GM21825 (cell line): Measurements from ENCODE around the gene CPNE4.
A peak's percentile ranks its signal among the peaks of the same experiment; 100 is the strongest.
"Not testable (repeated sequence)": the region's sequence is repeated elsewhere in the genome, so short reads cannot be mapped to it uniquely, and the experiment has no call there.

Source experiments
- ATAC-seq: cut with Tn5 transposase; IDR thresholded peaks from one replicate; pipeline ENCODE4 v1.9.1; 2021; ENCODE audit warnings: mild to moderate bottlenecking, moderate library complexity; ENCODE audit not compliant: unreplicated experiment

CPNE4 gene

GRCh38 chr3:131546441-131546840 lies 488.4 kb downstream of the CPNE4 start:
- no peak for ATAC-seq

GRCh38 chr3:131544557-131544956 lies 490.3 kb downstream of the CPNE4 start:
- ATAC-seq, result no peak

- no peak for ATAC-seq
These were observed 491.1 kb downstream of the CPNE4 start for GRCh38 chr3:131543714-131544113.

GRCh38 chr3:131541288-131541687 lies 493.5 kb downstream of the CPNE4 start:
- ATAC-seq, result no peak

GRCh38 chr3:131540821-131541220 lies 494.0 kb downstream of the CPNE4 start:
- ATAC-seq, result no peak

- ATAC-seq, result no peak
These were observed 494.7 kb downstream of the CPNE4 start for GRCh38 chr3:131540143-131540542.

DNA sequence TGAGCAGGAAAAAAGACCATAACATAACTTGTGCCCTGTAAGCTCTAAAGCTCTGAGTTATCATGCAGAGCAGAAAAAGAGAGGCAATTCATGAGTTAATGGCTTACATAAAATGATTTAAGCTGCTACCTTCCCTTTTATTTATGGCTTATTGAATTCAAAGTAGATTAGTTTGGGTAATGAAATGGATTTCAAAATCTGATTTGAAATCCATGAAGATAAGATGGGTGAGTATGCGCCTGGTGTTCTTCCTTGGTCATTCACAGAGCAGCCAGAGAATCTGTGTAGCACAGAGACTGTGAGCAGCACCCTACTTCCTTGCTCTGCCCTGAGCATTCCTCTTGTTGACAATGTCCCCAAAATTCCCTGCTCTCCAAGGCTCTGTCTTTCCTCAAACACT lies 495.8 kb downstream of the CPNE4 start:
- ATAC-seq, result no peak

- ATAC-seq, result no peak
These were observed 497.3 kb downstream of the CPNE4 start for GRCh38 chr3:131537531-131537930.

GRCh38 chr3:131535596-131535995 lies 499.2 kb downstream of the CPNE4 start:
- ATAC-seq, result no peak

DNA sequence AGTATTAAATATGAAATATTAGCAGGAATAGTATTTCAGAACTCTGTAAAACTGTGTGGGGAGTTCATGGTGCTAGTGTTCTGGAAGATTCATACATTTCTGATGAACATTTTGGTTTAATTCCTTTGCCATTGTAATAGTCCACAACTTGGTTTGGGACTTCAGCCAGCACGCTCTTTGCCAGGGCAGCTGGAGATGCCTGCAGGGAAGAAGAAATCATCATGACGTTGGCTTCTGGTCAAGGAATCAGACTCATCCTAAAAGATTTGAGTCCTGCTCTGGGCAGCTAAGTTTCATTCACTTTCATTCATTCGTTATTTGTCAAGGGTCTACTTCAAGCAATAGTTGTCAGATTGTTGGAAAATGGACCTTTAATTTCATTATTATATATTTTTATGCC lies 499.7 kb downstream of the CPNE4 start:
- no peak for ATAC-seq

DNA sequence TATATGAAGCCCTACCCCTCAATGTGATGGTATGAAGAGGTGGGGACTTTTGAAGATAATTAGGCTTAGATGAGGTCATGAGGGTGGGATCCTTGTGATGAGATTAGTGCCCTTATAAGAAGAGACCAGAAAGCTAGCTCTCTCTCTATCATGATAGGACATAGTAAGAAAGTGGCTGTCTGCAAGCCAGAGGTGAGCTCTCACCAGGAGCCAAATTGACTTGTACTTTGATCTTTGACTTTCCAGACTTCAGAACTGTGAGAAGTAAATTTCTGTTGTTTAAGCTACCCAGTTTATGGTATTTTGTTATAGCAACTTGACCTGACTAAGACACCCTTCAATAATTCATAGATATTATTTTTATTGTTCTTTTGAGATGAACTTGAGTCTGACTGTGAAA lies 502.2 kb downstream of the CPNE4 start:
- no peak for ATAC-seq

DNA sequence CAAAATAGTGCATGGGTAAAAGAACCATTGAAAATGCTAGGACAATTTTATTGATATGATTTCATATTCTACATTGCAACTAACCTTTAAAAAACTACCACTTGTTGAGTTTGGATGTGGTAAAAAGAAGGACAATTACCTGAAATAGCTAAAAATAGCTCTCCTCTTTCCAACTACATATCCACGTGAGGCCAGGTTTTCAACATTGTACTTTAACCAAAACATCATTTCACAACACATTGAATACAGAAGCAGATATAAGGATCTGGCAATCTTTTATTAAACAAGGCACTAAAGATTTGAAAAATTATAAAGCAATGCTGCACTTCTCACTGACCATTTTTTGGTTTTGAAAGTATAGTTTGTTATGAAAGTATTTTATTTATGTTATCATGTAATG lies 504.0 kb downstream of the CPNE4 start:
- ATAC-seq, result no peak

- ATAC-seq, result no peak
These were observed 504.4 kb downstream of the CPNE4 start for GRCh38 chr3:131530388-131530787.

DNA sequence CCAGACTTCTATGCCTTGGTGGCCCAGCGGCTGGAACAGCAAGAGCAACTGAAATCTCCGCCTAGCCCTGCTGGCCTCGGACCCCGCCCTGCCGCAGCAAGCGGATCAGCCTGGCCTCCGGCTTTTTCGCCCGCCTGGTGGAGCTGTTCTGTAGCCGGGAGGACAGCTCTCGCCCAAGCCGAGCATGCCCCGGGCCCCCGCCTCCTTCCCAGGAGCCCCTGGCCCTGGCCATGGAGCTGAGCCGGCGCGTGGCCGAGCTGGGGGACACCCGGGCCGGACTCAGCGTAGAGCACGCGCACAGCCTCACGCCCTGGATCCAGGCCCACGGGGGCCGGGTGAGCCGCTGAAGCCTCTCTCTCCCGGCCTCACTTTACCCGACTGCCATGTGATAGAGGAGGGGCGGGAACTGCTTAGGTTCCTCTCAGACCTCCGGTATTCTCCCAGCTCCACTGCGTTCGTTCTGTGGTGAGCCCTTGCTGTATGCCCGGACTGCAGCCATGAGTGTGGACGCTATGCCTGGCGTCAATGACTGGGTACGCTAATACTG lies 507.9 kb downstream of the CPNE4 start:
- ATAC-seq, result no peak

DNA sequence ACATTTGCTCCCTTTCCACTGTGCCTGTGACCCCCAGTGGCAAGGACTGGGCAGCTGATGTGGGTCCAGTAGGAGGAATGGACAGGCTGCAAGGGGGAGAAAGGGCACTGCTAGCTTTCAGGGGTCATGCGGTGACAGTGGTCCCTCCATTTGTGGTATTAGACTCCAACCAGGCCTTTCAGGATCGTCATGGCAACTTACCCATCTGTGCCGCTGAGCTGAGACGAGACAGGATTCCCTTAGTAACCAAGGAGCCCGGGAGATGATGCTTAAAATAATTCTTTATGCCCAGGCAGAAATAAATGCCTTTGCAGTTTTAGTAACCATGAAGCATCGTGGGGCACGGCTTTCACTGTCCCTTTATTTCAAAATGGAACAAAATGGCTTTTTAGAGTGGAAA lies 516.1 kb downstream of the CPNE4 start:
- ATAC-seq, result no peak

DNA sequence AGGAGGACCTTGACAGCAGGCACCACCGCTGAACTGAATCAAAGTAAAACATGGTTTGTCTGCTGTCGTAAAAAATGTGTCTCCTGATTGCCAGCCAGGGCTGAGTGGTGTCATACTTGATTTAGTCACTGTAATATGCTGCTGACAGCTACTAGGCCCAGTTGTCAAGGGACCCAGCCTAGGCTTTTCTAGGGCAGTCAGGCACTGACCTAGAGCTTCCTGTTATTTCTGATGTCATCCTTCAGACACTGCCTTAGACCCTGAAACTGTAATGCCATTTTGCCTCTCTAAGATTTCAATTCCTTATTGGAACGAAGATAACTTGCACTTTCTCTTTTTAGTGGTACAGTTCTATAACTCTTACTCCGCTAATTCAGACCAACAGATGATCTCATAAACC lies 529.4 kb downstream of the CPNE4 start:
- no peak for ATAC-seq

DNA sequence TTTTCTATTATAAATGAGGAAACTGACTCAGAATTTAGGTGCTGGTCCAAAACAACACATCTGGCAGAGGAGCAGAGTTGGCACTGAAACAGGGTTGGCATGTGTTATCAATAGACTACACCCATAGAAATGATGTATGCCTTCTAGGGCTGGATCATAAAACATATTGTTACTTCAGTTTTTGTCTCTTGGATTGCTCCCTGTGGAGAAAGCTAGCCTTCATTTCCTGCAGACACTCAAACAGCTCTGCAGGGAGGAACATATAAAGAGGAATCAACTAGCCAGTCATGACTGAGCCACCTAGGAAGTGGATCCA lies 531.5 kb downstream of the CPNE4 start:
- no peak for ATAC-seq

GRCh38 chr3:131502530-131503319 lies 532.1 kb downstream of the CPNE4 start, which contains the start of gene MRPL3:
Gene MRPL3 (minus strand): TSS chr3:131502971. CDS start chr3:131502821, 150 bp downstream.
- ATAC-seq, result peak; percentile 93

DNA sequence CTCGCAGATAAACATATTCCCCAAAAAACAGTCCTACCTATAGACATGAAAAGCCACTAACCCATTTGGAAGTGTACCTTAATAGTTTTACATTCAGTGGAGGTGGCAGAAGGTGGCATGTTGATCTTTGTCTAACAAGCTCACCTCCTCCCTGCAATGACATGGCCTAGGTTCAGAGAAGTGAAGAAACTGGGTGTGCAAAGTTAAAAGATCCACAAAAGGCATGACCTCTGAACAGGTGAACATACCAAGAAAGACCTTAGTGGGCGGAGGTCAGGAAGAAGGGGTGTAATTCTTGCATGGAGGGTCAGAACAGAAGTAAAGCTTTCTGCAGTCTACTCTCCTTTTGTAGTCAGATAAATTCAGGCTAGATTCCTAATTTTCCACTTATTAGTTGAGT lies 532.9 kb downstream of the CPNE4 start:
- ATAC-seq, result no peak

GRCh38 chr3:131494706-131495105 lies 540.1 kb downstream of the CPNE4 start:
- ATAC-seq, result no peak

DNA sequence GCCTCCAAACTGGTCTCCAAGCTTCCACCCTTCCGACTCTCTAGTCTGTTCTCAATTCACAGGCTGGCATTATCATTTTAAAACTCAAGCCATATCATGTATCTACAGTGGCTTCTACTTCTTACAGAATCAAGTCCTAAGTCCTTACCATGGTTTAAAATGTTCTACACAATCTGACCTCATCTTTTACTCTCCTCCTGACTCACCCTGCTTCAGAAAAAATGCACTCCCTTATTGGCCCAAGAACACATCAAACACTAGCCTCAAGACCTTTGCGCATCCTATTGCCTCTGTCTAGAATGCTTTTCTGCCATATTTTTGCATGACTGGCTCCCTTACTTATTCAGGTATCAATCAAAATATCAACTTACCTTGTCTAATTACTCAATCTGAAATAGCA lies 543.0 kb downstream of the CPNE4 start:
- no peak for ATAC-seq

DNA sequence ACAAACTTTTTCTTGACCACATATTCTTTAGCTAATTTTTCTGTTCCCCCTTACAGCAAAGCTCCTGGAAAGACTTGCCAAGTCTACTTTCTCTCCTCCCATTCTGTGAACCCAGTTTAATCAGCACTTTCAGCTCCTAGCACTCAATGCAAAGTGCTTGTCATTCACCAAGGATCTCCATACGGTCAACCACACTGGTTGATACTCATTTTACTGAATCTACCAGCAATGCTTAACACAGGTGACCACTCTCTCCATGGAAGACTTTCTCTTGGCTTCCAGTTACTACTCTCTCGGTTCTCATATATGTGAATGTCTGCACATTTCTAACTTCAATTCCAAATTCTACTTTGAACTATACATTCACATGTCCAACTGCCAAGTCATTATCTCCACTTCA lies 543.7 kb downstream of the CPNE4 start:
- no peak for ATAC-seq

DNA sequence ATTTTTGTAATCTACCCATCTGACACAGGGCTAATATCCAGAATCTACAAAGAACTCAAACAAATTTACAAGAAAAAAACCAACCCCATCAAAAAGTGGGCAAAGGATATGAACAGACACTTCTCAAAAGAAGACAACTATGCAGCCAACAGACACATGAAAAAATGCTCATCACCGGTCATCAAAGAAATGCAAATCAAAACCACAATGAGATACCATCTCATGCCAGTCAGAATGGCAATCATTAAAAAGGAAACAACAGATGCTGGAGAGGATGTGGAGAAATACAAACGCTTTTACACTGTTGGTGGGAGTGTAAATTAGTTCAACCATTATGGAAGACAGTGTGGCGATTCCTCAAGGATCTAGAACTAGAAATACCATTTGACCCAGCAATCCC lies 548.3 kb downstream of the CPNE4 start:
- not testable (repeated sequence) for ATAC-seq
